Neural cell (in vitro differentiated cells): ENCODE data around the gene KCNQ5. TPM values are rescaled to one million over a fixed set of nuclear protein-coding genes. Genes with fewer than 3 reads are reported as not detected.

Source experiments
- H2AFZ ChIP-seq: fragments of 200-600, 300-800 bp; sonication (generic), shearing (Covaris generic); 2 replicates; pipeline ENCODE4 v1.6.0; 2014; ENCODE audit warnings: low read depth, mild to moderate bottlenecking, antibody characterized with exemption, low read length, moderate library complexity
- H3F3A ChIP-seq: fragments of 200-600 bp; shearing (Covaris generic); 2 replicates; pipeline ENCODE4 v1.6.1; 2016; ENCODE audit warnings: mild to moderate bottlenecking, moderate library complexity, mixed read lengths, antibody characterized with exemption, low read length; ENCODE audit not compliant: insufficient read depth, poor library complexity, severe bottlenecking
- H3K27ac ChIP-seq: fragments of 200-600, 300-800 bp; sonication (generic), shearing (Covaris generic); 2 replicates; pipeline ENCODE4 v1.5.1; 2014; ENCODE audit warnings: mild to moderate bottlenecking, low read length, moderate library complexity
- H3K27me3 ChIP-seq: fragments of 300-800, 200-600 bp; sonication (generic), shearing (Covaris generic); 2 replicates; pipeline ENCODE4 v1.6.0; 2014; ENCODE audit warnings: mild to moderate bottlenecking, low read depth, low read length, moderate library complexity; ENCODE audit not compliant: insufficient read depth
- H3K36me3 ChIP-seq: fragments of 300-800, 200-600 bp; sonication (generic), shearing (Covaris generic); 2 replicates; pipeline ENCODE4 v1.5.1; 2014; ENCODE audit warnings: mild to moderate bottlenecking, antibody characterized with exemption, low read length, moderate library complexity; ENCODE audit not compliant: insufficient read depth
- H3K4me2 ChIP-seq: fragments of 300-800, 200-600 bp; sonication (generic), shearing (Covaris generic); 2 replicates; pipeline ENCODE4 v1.6.0; 2014; ENCODE audit warnings: mild to moderate bottlenecking, low read length
- H3K4me3 ChIP-seq: fragments of 300-800, 200-600 bp; sonication (generic), shearing (Covaris generic); 2 replicates; pipeline ENCODE4 v1.5.1; 2014; ENCODE audit warnings: mild to moderate bottlenecking, low read length, moderate library complexity
- H3K79me2 ChIP-seq: fragments of 200-600 bp; shearing (Covaris generic); replicated peaks from 2 replicates; pipeline ENCODE4 v1.6.0; 2014; ENCODE audit warnings: mild to moderate bottlenecking, low read length, moderate library complexity; ENCODE audit not compliant: insufficient read depth
- H3K9ac ChIP-seq: fragments of 300-800, 200-600 bp; sonication (generic), shearing (Covaris generic); 2 replicates; pipeline ENCODE4 v1.6.1; 2016; ENCODE audit warnings: mild to moderate bottlenecking, low read length, mixed read lengths
- H3K9me2 ChIP-seq: fragments of 200-600 bp; shearing (Covaris generic); 2 replicates; pipeline ENCODE4 v1.6.1; 2016; ENCODE audit warnings: mild to moderate bottlenecking, low read length, mixed read lengths; ENCODE audit not compliant: insufficient read depth
- H3K9me3 ChIP-seq: fragments of 200-600, 300-800 bp; sonication (generic), shearing (Covaris generic); 2 replicates; pipeline ENCODE4 v1.6.1; 2016; ENCODE audit warnings: mild to moderate bottlenecking, mixed run types, low read length, moderate library complexity, mixed read lengths
- H4K20me1 ChIP-seq: fragments of 200-600 bp; shearing (Covaris generic); 2 replicates; pipeline ENCODE4 v1.6.1; 2016; ENCODE audit warnings: mild to moderate bottlenecking, mixed run types; ENCODE audit not compliant: insufficient read depth
- EP300 ChIP-seq: fragments of 450-650 bp; conservative IDR thresholded peaks from 2 replicates; pipeline ENCODE4 v1.6.1; 2014; ENCODE audit warnings: antibody characterized with exemption, mild to moderate bottlenecking, moderate library complexity; ENCODE audit not compliant: poor library complexity, severe bottlenecking
- EZH2 ChIP-seq: fragments of 200-600, 300-800 bp; shearing (Covaris generic), sonication (generic); IDR thresholded peaks from 2 replicates; pipeline ENCODE4 v1.6.1; 2014; ENCODE audit warnings: antibody characterized with exemption, low read length, borderline replicate concordance, mild to moderate bottlenecking; ENCODE audit not compliant: insufficient read depth, poor library complexity, severe bottlenecking
- MXI1 ChIP-seq: fragments of 450-650 bp; conservative IDR thresholded peaks from 2 replicates; pipeline ENCODE4 v1.6.1; 2014; ENCODE audit warnings: antibody characterized with exemption, mild to moderate bottlenecking; ENCODE audit not compliant: poor library complexity, severe bottlenecking
- POLR2AphosphoS5 ChIP-seq: IDR thresholded peaks from 2 replicates; pipeline ENCODE4 v1.6.1; 2012
- RAD21 ChIP-seq: fragments of 450-650 bp; conservative IDR thresholded peaks from 2 replicates; pipeline ENCODE4 v1.6.1; 2014; ENCODE audit warnings: antibody characterized with exemption, mild to moderate bottlenecking, moderate library complexity
- REST ChIP-seq: IDR thresholded peaks from 2 replicates; pipeline ENCODE4 v1.6.1; 2012; ENCODE audit warnings: borderline replicate concordance
- SMC3 ChIP-seq: fragments of 450-650 bp; conservative IDR thresholded peaks from 2 replicates; pipeline ENCODE4 v1.6.1; 2014; ENCODE audit warnings: antibody characterized with exemption, mild to moderate bottlenecking, moderate library complexity; ENCODE audit not compliant: poor library complexity
- TAF1 ChIP-seq: IDR thresholded peaks from 2 replicates; pipeline ENCODE4 v1.6.1; 2012; ENCODE audit warnings: low read depth
- polyA plus RNA-seq: library from polyadenylated mRNA; depleted of rRNA; stranded (reverse); fragments of >200 nt; gene quantifications from 2 replicates; pipeline ENCODE4 v1.2.3, GENCODE V29; 2014
- TF ChIP-seq, protein P1 (sequence below): fragments of 450-650 bp; IDR thresholded peaks from 2 replicates; pipeline ENCODE4 v1.5.1; 2014; ENCODE audit warnings: antibody characterized with exemption, mild to moderate bottlenecking, moderate library complexity; ENCODE audit not compliant: poor library complexity, severe bottlenecking

KCNQ5 gene
- polyA plus RNA-seq, 1 donor from 2014 or later: 0.30 TPM

- H3F3A ChIP-seq: no peaks in the 10 kb centered on the region
- no peaks in the 10 kb centered on the region for H3K9me2 ChIP-seq
- no peaks in the 10 kb centered on the region for H3K27me3 ChIP-seq
- H3K36me3 ChIP-seq: no peaks in the 10 kb centered on the region
- H3K9me3 ChIP-seq: no peaks in the 10 kb centered on the region
- no peak overlapping the region for H3K9ac ChIP-seq
- H2AFZ ChIP-seq: no peak overlapping the region
- no peak overlapping the region for H3K4me2 ChIP-seq
- no peaks in the 10 kb centered on the region for H3K79me2 ChIP-seq
- no peak overlapping the region for H3K4me3 ChIP-seq
- H4K20me1 ChIP-seq: no peaks in the 10 kb centered on the region
- TF ChIP-seq POLR2AphosphoS5 (no peak), MXI1 (no peak), EZH2 (no peak), TAF1 (no peak), SMC3 (no peak), RAD21 (no peak), EP300 (no peak), REST (no peak)
- TF ChIP-seq, protein P1, sequence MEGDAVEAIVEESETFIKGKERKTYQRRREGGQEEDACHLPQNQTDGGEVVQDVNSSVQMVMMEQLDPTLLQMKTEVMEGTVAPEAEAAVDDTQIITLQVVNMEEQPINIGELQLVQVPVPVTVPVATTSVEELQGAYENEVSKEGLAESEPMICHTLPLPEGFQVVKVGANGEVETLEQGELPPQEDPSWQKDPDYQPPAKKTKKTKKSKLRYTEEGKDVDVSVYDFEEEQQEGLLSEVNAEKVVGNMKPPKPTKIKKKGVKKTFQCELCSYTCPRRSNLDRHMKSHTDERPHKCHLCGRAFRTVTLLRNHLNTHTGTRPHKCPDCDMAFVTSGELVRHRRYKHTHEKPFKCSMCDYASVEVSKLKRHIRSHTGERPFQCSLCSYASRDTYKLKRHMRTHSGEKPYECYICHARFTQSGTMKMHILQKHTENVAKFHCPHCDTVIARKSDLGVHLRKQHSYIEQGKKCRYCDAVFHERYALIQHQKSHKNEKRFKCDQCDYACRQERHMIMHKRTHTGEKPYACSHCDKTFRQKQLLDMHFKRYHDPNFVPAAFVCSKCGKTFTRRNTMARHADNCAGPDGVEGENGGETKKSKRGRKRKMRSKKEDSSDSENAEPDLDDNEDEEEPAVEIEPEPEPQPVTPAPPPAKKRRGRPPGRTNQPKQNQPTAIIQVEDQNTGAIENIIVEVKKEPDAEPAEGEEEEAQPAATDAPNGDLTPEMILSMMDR: no peak
- H3K27ac ChIP-seq: no peak overlapping the region
Measured at GRCh38 chr6:73121421-73121993, 499.6 kb downstream of the KCNQ5 start.

DNA sequence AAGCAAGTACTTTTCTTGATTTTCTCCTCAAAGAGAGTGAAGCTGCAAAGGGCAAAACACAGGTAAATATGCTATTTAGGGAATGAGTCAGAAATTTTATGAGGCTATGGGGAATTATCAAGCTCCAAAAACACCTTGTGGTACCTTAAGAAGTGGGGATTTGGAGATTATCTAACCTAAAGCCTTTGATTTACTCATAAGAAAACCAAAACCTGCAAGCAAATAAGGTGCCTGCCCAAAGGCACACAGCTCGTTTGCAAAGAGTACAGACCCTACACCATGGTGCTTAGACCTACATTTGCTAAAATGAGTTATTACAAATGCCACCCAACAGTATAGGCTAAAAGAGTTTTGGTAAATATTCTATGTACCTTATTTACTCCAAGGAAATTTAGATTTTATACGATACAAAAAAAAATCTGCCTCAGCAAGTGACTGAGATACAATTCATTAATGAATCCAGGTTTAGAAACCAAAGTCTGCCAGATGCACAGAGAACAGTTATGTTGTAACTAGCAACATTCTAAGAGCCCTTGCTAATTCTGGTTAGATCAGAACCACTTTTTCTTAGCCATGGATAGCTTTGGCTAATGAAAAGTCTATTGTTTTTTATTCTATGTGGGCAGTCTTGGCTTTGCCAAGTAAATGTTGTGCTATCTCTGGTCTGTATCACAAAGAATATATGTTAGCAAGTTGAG is 501.9 kb downstream of the KCNQ5 start:
- no peak for TF ChIP-seq POLR2AphosphoS5
- Histone ChIP-seq H3K4me3 (no peak overlapping the region), H3K9ac (no peak overlapping the region), H3F3A (no peaks in the 10 kb centered on the region), H3K27ac (no peak overlapping the region), H3K9me2 (no peaks in the 10 kb centered on the region), H3K36me3 (no peaks in the 10 kb centered on the region), H3K27me3 (no peaks in the 10 kb centered on the region), H3K79me2 (no peaks in the 10 kb centered on the region), H4K20me1 (no peaks in the 10 kb centered on the region), H3K9me3 (no peaks in the 10 kb centered on the region), H3K4me2 (no peak overlapping the region), H2AFZ (no peak overlapping the region)
